Measurements from ENCODE around the gene CCT3. TPM values are rescaled to one million over a fixed set of nuclear protein-coding genes. Genes with fewer than 3 reads are reported as not detected.

Gene CCT3
- total RNA-seq (100 to 1,000 TPM; 165 to 505 (median 266) TPM), polyA plus RNA-seq (100 to 1,000 TPM; 108 to 357 (median 189) TPM)
- long read RNA-seq, donor 1, transcript CCT3-201 (14 exons, 2,150 nt), result major isoform, 103 of 157 reads
- long read RNA-seq, donor 1, partial matches to known transcripts, result 41 of 157 reads
- long read RNA-seq, donor 1, other reads (novel, unspliced or antisense), result 12 of 157 reads
- long read RNA-seq, donor 2, transcript CCT3-201 (14 exons, 2,150 nt), result major isoform, 53 of 78 reads
- long read RNA-seq, donor 2, partial matches to known transcripts, result 25 of 78 reads
- long read RNA-seq, donor 2, other reads (novel, unspliced or antisense), result 0 of 78 reads
- long read RNA-seq, donor 3, transcript CCT3-201 (14 exons, 2,150 nt), result major isoform, 68 of 97 reads
- long read RNA-seq, donor 3, partial matches to known transcripts, result 27 of 97 reads
- long read RNA-seq, donor 3, other reads (novel, unspliced or antisense), result 0 of 97 reads
- long read RNA-seq, donor 4, transcript CCT3-201 (14 exons, 2,150 nt), result major isoform, 183 of 216 reads
- long read RNA-seq, donor 4, partial matches to known transcripts, result 29 of 216 reads
- long read RNA-seq, donor 4, other reads (novel, unspliced or antisense), result 1 of 216 reads
- long read RNA-seq, donor 5, transcript CCT3-201 (14 exons, 2,150 nt), result major isoform, 502 of 538 reads
- long read RNA-seq, donor 5, partial matches to known transcripts, result 17 of 538 reads
- long read RNA-seq, donor 5, other reads (novel, unspliced or antisense), result 11 of 538 reads
- long read RNA-seq, donor 6, transcript CCT3-201 (14 exons, 2,150 nt), result major isoform, 100 of 118 reads
- long read RNA-seq, donor 6, partial matches to known transcripts, result 13 of 118 reads
- long read RNA-seq, donor 6, other reads (novel, unspliced or antisense), result 5 of 118 reads
- long read RNA-seq, donor 7, transcript CCT3-201 (14 exons, 2,150 nt), result major isoform, 22 of 59 reads
- long read RNA-seq, donor 7, partial matches to known transcripts, result 37 of 59 reads
- long read RNA-seq, donor 7, other reads (novel, unspliced or antisense), result 0 of 59 reads
- long read RNA-seq, donor 8, transcript CCT3-201 (14 exons, 2,150 nt), result major isoform, 104 of 174 reads
- long read RNA-seq, donor 8, partial matches to known transcripts, result 56 of 174 reads
- long read RNA-seq, donor 8, other reads (novel, unspliced or antisense), result 12 of 174 reads
- long read RNA-seq, donor 9, transcript CCT3-201 (14 exons, 2,150 nt), result major isoform, 71 of 91 reads
- long read RNA-seq, donor 9, partial matches to known transcripts, result 19 of 91 reads
- long read RNA-seq, donor 9, other reads (novel, unspliced or antisense), result 0 of 91 reads
- long read RNA-seq, donor 10, transcript CCT3-201 (14 exons, 2,150 nt), result major isoform, 41 of 70 reads
- long read RNA-seq, donor 10, partial matches to known transcripts, result 29 of 70 reads
- long read RNA-seq, donor 10, other reads (novel, unspliced or antisense), result 0 of 70 reads

DNA sequence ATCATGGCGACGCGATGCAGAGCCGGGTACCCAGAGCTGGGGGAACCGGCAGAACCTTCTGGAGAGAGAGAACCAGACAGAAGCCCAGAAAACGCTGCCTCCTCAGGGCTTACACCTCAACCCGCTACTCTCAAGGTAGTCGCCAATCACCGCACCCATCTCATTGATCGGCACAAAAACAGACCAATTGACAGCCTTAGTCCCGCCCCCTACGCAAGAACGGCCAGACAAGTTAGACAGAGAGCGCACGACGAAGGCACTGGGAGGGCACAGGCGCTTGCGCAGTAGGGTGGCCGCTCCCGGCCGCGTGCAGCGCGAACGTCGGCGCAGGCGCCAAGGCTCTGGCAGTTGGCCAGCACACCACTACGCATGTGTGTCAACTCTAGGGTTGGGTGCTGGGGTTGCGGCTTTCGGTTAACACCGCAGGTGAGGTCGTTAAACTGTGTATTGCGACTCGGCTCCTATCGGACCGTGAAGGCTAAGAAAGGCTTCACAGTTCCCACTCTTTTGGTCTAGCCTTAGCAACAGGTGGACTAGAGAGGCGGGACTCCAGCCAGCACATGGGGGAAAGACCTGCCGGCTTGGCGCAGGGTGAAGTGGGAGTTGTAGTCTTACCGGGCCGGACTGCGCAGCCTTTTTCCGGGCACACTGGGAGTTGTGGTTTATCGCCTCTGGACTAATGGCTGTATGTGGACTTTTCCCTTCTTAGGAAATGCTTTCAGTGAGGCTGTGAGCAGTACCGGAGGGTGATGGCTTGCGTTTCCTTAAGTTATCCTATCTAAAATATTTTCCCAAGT, at the start of gene CCT3, which contains the start of gene TSACC:
Gene CCT3, minus strand, starts transcription at position 113 of the 797 bp plus-strand sequence. Its CDS starts 108 bp downstream, at position 5.
Gene TSACC, plus strand, starts transcription at position 347 of the 797 bp plus-strand sequence. CDS start 1,232 bp downstream, outside the sequence.
- Histone ChIP-seq H3K9me3 (replicated peaks in 1 of 3) (no peaks in the 10 kb centered on the region), H3K27me3 (no peaks in the 10 kb centered on the region), H3K4me3 (peak within 1 kb of the TSS; percentile 62 to 95 (median 86)), H3K4me1 (replicated peaks in 1 of 2) (peaks cover 15 to 22% of the 10 kb centered on the region in 2 donors), H3K36me3 (replicated peaks in 1 of 2) (peaks cover 0 to 24% of the 10 kb centered on the region in 2 donors), H3K27ac (peak within 1 kb of the TSS; percentile 43 to 93 (median 79))
- TF ChIP-seq, protein P1, sequence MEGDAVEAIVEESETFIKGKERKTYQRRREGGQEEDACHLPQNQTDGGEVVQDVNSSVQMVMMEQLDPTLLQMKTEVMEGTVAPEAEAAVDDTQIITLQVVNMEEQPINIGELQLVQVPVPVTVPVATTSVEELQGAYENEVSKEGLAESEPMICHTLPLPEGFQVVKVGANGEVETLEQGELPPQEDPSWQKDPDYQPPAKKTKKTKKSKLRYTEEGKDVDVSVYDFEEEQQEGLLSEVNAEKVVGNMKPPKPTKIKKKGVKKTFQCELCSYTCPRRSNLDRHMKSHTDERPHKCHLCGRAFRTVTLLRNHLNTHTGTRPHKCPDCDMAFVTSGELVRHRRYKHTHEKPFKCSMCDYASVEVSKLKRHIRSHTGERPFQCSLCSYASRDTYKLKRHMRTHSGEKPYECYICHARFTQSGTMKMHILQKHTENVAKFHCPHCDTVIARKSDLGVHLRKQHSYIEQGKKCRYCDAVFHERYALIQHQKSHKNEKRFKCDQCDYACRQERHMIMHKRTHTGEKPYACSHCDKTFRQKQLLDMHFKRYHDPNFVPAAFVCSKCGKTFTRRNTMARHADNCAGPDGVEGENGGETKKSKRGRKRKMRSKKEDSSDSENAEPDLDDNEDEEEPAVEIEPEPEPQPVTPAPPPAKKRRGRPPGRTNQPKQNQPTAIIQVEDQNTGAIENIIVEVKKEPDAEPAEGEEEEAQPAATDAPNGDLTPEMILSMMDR (IDR thresholded peaks at IDR 0.05), result no peak
- TF ChIP-seq POLR2A (IDR thresholded peaks at IDR 0.05), result peak; percentile 54 to 86
- intact Hi-C loops (cut with DNase I), result no loop called here
- 0 to 1% (median 1%) methylated on average over 16 to 47 of the region's 47 CpGs for WGBS, 4 donors
- DNase-seq, result peak; percentile 99 to 100 (median 99)

DNA sequence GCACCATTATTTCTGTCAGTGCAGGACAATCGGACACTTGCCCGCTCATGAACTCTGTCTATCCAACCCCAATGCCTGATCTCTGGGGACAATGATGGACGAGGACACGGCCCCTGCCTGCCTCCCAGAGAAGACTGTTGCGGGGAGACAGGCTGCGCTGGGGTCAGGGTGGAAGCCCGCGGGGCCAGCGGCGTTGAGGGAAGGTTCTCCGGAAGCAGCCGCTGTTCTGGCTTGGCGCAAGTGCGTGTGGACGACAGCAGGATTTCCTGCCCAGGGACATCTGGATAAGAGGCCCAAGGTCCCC, 49.7 kb upstream of the CCT3 start:
- peaks cover 29% of the 10 kb centered on the region for H3K27me3 ChIP-seq
- TF ChIP-seq POLR2A (IDR thresholded peaks at IDR 0.05), result no peak
- TF ChIP-seq, protein P1 (IDR thresholded peaks at IDR 0.05), result no peak
- H3K4me3 ChIP-seq, result no peak overlapping the region

DNA sequence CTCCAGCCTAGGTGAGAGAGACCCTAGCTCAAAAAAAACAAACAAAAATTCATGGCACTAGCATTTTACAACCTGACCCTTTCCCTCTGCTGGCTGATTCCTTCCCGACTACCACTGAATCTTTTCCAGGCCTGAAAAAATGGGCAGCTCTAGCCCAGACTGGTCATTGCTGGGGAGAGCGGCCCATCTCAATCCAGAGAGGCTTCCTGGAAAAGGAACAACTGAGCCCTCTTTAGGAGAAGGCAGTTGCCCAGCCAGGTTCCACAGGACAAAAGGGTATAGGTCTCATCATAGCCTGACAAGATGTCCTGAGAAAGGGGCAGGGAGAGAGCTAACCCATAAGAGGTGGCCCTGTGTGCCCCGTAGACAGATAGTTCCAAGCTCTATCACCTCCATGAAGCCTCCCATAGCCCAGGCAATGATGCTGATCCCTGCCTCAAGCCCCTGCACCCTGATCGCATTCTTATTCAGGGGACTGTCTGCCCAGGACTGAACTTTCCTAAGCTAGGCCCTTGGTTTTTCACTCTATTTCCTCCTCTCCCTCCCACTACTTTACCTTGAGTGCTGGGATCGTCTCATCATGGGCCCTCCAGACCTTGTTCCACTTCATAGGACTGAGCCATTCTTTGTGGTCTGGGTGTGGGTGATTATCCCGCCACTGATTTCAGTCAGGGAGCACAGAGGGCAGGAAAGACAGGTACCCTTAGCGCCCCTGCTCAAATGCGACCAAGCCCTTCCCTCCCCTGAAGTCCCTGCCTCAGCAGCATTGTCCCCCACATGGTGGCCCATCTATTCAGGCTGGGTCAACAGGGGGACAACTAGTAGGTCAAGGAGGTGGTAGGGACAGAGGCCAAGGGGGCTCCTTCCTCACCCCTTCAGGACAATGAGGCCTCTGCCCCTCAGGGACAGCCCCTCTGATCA, 49.1 kb upstream of the CCT3 start:
- Histone ChIP-seq H3K27me3 (peaks cover 29% of the 10 kb centered on the region), H3K4me1 (replicated peaks in 1 of 2) (no peaks in the 10 kb centered on the region), H3K4me3 (no peak overlapping the region), H3K27ac (no peak overlapping the region), H3K9me3 (replicated peaks in 1 of 3) (no peaks in the 10 kb centered on the region), H3K36me3 (replicated peaks in 1 of 2) (no peaks in the 10 kb centered on the region)
- intact Hi-C loops (cut with DNase I), result loop anchor here (2.0 to 10.0 kb wide), 3 partner anchors 58 to 228 kb away; partner anchors contain the start of gene HAPLN2 (in 1 of the 2)
- WGBS, 4 donors, result 84 to 94% (median 85%) methylated on average over 8 of the region's 8 CpGs
- no peak for TF ChIP-seq POLR2A (IDR thresholded peaks at IDR 0.05)
- TF ChIP-seq, protein P1 (IDR thresholded peaks at IDR 0.05), result no peak
- DNase-seq, result no peak

More for the DNA sequence above, 49.7 kb upstream of the CCT3 start:
- WGBS, 4 donors, result 40 to 70% (median 41%) methylated on average over 2 to 15 of the region's 15 CpGs
- Histone ChIP-seq H3K9me3 (replicated peaks in 1 of 3) (no peaks in the 10 kb centered on the region), H3K27ac (no peak overlapping the region), H3K36me3 (replicated peaks in 1 of 2) (no peaks in the 10 kb centered on the region), H3K4me1 (replicated peaks in 1 of 2) (no peaks in the 10 kb centered on the region)
- DNase-seq, result no peak
- intact Hi-C loops (cut with DNase I), result loop anchor here (2.0 to 10.0 kb wide), 4 partner anchors 53 to 227 kb away; partner anchors contain the start of gene HAPLN2 (in 1 of the 2)

Data from adrenal gland (tissue), 19 donors.